GM12878 (cell line): ENCODE data around the gene GNPTG. TPM values are rescaled to one million over a fixed set of nuclear protein-coding genes. Genes with fewer than 3 reads are reported as not detected.

Experiments
- ATAC-seq: fragments of 200-7000 bp; cut with Tn5 transposase; 3 replicates; pipeline ENCODE4 v1.9.1; 2020; ENCODE audit warnings: mild to moderate bottlenecking, moderate library complexity
- BruUV-seq: library from RNA; stranded (reverse); fragments of 400-500 nt; replicated peaks from 2 replicates; lab custom pipeline; 2021; lab: Mats Ljungman, UMichigan
- CTCF ChIA-PET: fragments of 300-600 bp; sonication (Branson Sonifier 250); formaldehyde crosslinking; extraction: SDS; loops from one replicate; lab custom pipeline; 2021; ENCODE audit warnings: inconsistent platforms; lab: Yijun Ruan, JAX
- POLR2A ChIA-PET: fragments of 350-600 bp; formaldehyde crosslinking; extraction: SDS; loops from one replicate; lab custom pipeline; 2021; ENCODE audit warnings: inconsistent platforms; lab: Charles Lee
- RAD21 ChIA-PET: fragments of 300-600 bp; sonication (Branson Sonifier 250); formaldehyde crosslinking; loops from one replicate; lab custom pipeline; 2023; ENCODE audit warnings: antibody characterized with exemption; ENCODE audit not compliant: unreplicated experiment; lab: Charles Lee
- SMC1A ChIA-PET: fragments of 300-600 bp; sonication (Branson Sonifier 250); formaldehyde crosslinking; loops from one replicate; lab custom pipeline; 2023; ENCODE audit not compliant: unreplicated experiment, uncharacterized antibody; lab: Charles Lee
- DNase-seq: peaks from one replicate; pipeline ENCODE4 v3.0.0-alpha.2; 2011; ENCODE audit warnings: low read depth, low spot score
- FAIRE-seq: peaks from 3 replicates; lab custom pipeline; 2011; peaks lifted over from hg19 to GRCh38; lab: Jason Lieb, UNC
- H2AFZ ChIP-seq: 2 replicates; pipeline ENCODE4 v1.6.0; 2011; ENCODE audit warnings: low read depth, low read length, control low read depth; ENCODE audit not compliant: control insufficient read depth
- H3K27ac ChIP-seq: 2 replicates; pipeline ENCODE4 v1.5.1; 2011; ENCODE audit warnings: control low read depth; ENCODE audit not compliant: control insufficient read depth, insufficient read depth
- H3K27me3 ChIP-seq, 2 experiments: replicated peaks in 1 of 2; 2 replicates each; pipeline versions ENCODE4 v1.6.0 to v1.6.1; 2011; ENCODE audit warnings: low read length in 1 of 2; ENCODE audit not compliant: control insufficient read depth in 2 of 2, insufficient read depth in 2 of 2
- H3K36me3 ChIP-seq, 2 experiments: 2 replicates each; pipeline ENCODE4 v1.5.1; 2011; ENCODE audit warnings: low read length in 1 of 2; ENCODE audit not compliant: control insufficient read depth in 2 of 2, insufficient read depth in 2 of 2
- H3K4me1 ChIP-seq: 2 replicates; pipeline ENCODE4 v1.6.1; 2011; ENCODE audit warnings: mild to moderate bottlenecking, low read length, moderate library complexity, mixed read lengths; ENCODE audit not compliant: control insufficient read depth, insufficient read depth
- H3K4me2 ChIP-seq: 2 replicates; pipeline ENCODE4 v1.6.0; 2011; ENCODE audit warnings: control low read depth; ENCODE audit not compliant: control insufficient read depth, insufficient read depth
- H3K4me3 ChIP-seq: fragments of 200-600 bp; sonication (generic); 2 replicates; pipeline ENCODE4 v1.5.1; 2016
- H3K79me2 ChIP-seq: 2 replicates; pipeline ENCODE4 v1.6.0; 2011; ENCODE audit warnings: low read length; ENCODE audit not compliant: control insufficient read depth, insufficient read depth
- H3K9ac ChIP-seq: 2 replicates; pipeline ENCODE4 v1.8.0; 2011; ENCODE audit warnings: low read length, control low read depth, mixed read lengths; ENCODE audit not compliant: control insufficient read depth, insufficient read depth
- H3K9me3 ChIP-seq: replicated peaks from 3 replicates; pipeline ENCODE4 v1.5.1; 2011; ENCODE audit warnings: mild to moderate bottlenecking, low read length; ENCODE audit not compliant: control insufficient read depth, insufficient read depth
- H4K20me1 ChIP-seq: 2 replicates; pipeline ENCODE4 v1.6.0; 2011; ENCODE audit not compliant: control insufficient read depth, insufficient read depth
- CHD2 ChIP-seq: IDR thresholded peaks from 2 replicates; pipeline ENCODE4 v1.6.1; 2011; ENCODE audit warnings: low read depth, low read length, improper control_type of control experiment, borderline replicate concordance
- EED ChIP-seq: sonication (generic); IDR thresholded peaks from 2 replicates; pipeline ENCODE4 v1.6.1; 2016; ENCODE audit warnings: antibody characterized with exemption, low read depth
- JUNB ChIP-seq: IDR thresholded peaks from 2 replicates; pipeline ENCODE4 v1.6.1; 2016; ENCODE audit warnings: antibody characterized with exemption, mild to moderate bottlenecking
- MTA2 ChIP-seq: fragments of 450-650 bp; IDR thresholded peaks from 2 replicates; pipeline ENCODE4 v1.6.1; 2016; ENCODE audit warnings: low read depth, mild to moderate bottlenecking, moderate library complexity
- PAX5 ChIP-seq: IDR thresholded peaks from 2 replicates; pipeline ENCODE4 v1.6.1; 2011; ENCODE audit warnings: low read depth, low read length, borderline replicate concordance
- POU2F2 ChIP-seq: IDR thresholded peaks from 3 replicates; pipeline ENCODE4 v1.6.1; 2011; ENCODE audit warnings: low read depth, mild to moderate bottlenecking, low read length, borderline replicate concordance
- RAD21 ChIP-seq: IDR thresholded peaks from 2 replicates; pipeline ENCODE4 v1.6.1; 2011; ENCODE audit warnings: mild to moderate bottlenecking, low read depth, low read length, moderate library complexity; ENCODE audit not compliant: insufficient read depth
- WRNIP1 ChIP-seq: IDR thresholded peaks from 2 replicates; pipeline ENCODE4 v1.6.1; 2011; ENCODE audit warnings: low read depth, low read length, improper control_type of control experiment, borderline replicate concordance
- ZBED1 ChIP-seq: IDR thresholded peaks from 2 replicates; pipeline ENCODE4 v1.6.1; 2016; ENCODE audit warnings: borderline replicate concordance
- ZNF217 ChIP-seq: fragments of 450-650 bp; IDR thresholded peaks from 2 replicates; pipeline ENCODE4 v1.6.1; 2017; ENCODE audit warnings: antibody characterized with exemption, mild to moderate bottlenecking
- ZZZ3 ChIP-seq: IDR thresholded peaks from 2 replicates; pipeline ENCODE4 v1.6.1; 2011; ENCODE audit warnings: low read depth; ENCODE audit not compliant: control insufficient read depth, insufficient read length
- WGBS: methylation state at CpG from one replicate; pipeline ENCODE4 v1.1.6; 2016; ENCODE audit warnings: low lambda C conversion rate; ENCODE audit not compliant: insufficient replicate concordance, insufficient coverage; ENCODE audit errors: missing lambda C conversion rate; 5-methylcytosine and 5-hydroxymethylcytosine counted together
- in situ Hi-C: fragments of 300-500 bp; cut with MboI; formaldehyde crosslinking; loops from 9 replicates; pipeline ENCODE4 v1.14.3; 2018; ENCODE audit warnings: mixed read lengths
- intact Hi-C: fragments of 100-400 bp; cut with micrococcal nuclease; formaldehyde crosslinking; loops from one replicate; pipeline ENCODE4 v1.14.2; 2022; ENCODE audit not compliant: unreplicated experiment
- polyA plus RNA-seq, 11 experiments: library from polyadenylated mRNA; depleted of rRNA in 4 of 11; unstranded in 6 of 11; stranded (reverse) in 5 of 11; fragments of >200 nt; fragmentation: Nextera tagmentation in 4 of 11; fragmentation: Illumina TruSeq in 1 of 11; extraction: Ambion mirVana in 4 of 11; extraction: Trizol in 1 of 11; gene quantifications; 1 replicate in 1 of 11; 2 replicates in 10 of 11; pipeline versions ENCODE4 v1.2.1 to v1.2.3, GENCODE V29; 2011 to 2016; ENCODE audit warnings: inconsistent platforms in 2 of 11, missing spikeins in 2 of 11, low read depth in 1 of 11
- total RNA-seq, 4 experiments: library from RNA; depleted of rRNA in 3 of 4; stranded (reverse); fragments of >200 nt in 3 of 4; fragmentation: Illumina TruSeq in 1 of 4; extraction: Trizol in 1 of 4; gene quantifications; 2 replicates each; pipeline versions ENCODE4 v1.2.1 to v1.2.3, GENCODE V29; 2013 to 2021
- TF ChIP-seq, protein P1 (sequence below): fragments of 450-650 bp; IDR thresholded peaks from 2 replicates; pipeline ENCODE4 v1.6.1; 2017; ENCODE audit warnings: antibody characterized with exemption, mild to moderate bottlenecking, moderate library complexity

The GNPTG gene
- total and polyA plus RNA-seq, 10 of the 15 experiments (the other 5 are each of a cell fraction or from before 2014, with no cell fraction given) = 0.80 to 32.6 (median 20.9) TPM

DNA sequence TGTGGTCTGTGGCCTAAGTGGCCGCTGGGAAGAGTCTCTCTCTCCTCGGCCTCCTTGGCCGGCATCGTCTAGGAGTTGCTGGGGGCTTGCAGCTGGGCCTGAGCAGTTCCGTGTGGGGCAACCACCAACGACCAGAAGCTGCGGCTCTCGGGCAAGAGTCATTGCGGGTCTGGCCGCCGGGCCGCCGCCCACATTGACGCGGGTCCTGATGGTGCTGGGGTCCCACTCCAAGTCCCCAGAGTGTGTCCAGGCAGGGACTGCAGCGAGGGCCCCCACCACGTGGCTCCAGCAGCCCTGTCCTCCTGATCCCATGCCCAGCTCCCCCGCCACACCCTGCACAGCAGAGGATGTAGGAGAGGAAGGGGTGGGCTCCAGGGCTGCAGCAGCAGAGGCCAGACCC lies 31.8 kb downstream of the GNPTG start:
- WGBS = 93% methylated on average over 18 of the region's 18 CpGs
- intact Hi-C loops = no loop called here
- ChIA-PET CTCF (no interaction called here), SMC1A (interaction anchor here (0.7 kb wide), 1 partner anchor 45 kb away, joined by 3 read pairs; no protein-coding TSS in a partner anchor), RAD21 (interaction anchor here (0.7 kb wide), 1 partner anchor 854 kb away, joined by 3 read pairs; no protein-coding TSS in a partner anchor), POLR2A (no interaction called here)
- H3K9ac ChIP-seq = no peak overlapping the region
- peaks cover 1% of the 10 kb centered on the region; the same call in 1 of the 2 replicates for H3K4me1 ChIP-seq
- H2AFZ ChIP-seq = no peak overlapping the region
- TF ChIP-seq ZNF217 (no peak), MTA2 (no peak), PAX5 (no peak), RAD21 (no peak), ZZZ3 (no peak), CHD2 (no peak), EED (no peak), WRNIP1 (no peak), POU2F2 (no peak), JUNB (no peak), ZBED1 (no peak)
- TF ChIP-seq, protein P1, sequence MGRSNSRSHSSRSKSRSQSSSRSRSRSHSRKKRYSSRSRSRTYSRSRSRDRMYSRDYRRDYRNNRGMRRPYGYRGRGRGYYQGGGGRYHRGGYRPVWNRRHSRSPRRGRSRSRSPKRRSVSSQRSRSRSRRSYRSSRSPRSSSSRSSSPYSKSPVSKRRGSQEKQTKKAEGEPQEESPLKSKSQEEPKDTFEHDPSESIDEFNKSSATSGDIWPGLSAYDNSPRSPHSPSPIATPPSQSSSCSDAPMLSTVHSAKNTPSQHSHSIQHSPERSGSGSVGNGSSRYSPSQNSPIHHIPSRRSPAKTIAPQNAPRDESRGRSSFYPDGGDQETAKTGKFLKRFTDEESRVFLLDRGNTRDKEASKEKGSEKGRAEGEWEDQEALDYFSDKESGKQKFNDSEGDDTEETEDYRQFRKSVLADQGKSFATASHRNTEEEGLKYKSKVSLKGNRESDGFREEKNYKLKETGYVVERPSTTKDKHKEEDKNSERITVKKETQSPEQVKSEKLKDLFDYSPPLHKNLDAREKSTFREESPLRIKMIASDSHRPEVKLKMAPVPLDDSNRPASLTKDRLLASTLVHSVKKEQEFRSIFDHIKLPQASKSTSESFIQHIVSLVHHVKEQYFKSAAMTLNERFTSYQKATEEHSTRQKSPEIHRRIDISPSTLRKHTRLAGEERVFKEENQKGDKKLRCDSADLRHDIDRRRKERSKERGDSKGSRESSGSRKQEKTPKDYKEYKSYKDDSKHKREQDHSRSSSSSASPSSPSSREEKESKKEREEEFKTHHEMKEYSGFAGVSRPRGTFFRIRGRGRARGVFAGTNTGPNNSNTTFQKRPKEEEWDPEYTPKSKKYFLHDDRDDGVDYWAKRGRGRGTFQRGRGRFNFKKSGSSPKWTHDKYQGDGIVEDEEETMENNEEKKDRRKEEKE = no peak
- TF ChIP-seq, all 136 proteins: peak for 0
- Histone ChIP-seq H4K20me1 (no peaks in the 10 kb centered on the region; the same call in 1 of the 2 replicates), H3K27ac (no peak overlapping the region), H3K4me3 (no peak overlapping the region), H3K36me3 (peaks cover 0 to 2% of the 10 kb centered on the region in 2 experiments; a peak in 2 of 4 replicates), H3K79me2 (peaks cover 9% of the 10 kb centered on the region), H3K4me2 (no peak overlapping the region), H3K27me3 (no peaks in the 10 kb centered on the region), H3K9me3 (no peaks in the 10 kb centered on the region)
- FAIRE-seq = no peak
- no peak for DNase-seq
- ATAC-seq = no peak
- in situ Hi-C loops = no loop called here
- BruUV-seq = no TSS peak
